ENCODE results near the gene C1orf141. TPM values are rescaled to one million over a fixed set of nuclear protein-coding genes. Genes with fewer than 3 reads are reported as not detected.

Gene C1orf141
- polyA plus RNA-seq, 1 experiment = not detected

DNA sequence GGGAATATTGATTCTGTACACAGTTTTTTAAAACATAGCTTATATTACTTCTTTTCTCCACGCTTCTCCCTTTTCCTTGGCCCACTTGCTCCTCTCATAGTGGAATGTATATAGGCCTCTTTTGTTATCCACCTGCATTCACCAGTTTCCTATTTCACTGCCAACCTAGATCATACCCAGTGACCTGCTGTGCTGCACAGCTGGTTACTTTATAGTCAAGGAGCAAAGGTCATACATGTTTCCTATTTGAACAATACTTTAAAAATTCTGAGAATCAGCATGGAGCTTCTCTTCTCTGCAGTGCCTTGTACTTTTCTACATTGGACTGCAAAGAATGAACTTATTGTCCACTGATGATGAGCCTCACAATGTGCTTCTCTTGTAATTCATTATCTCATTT is 76.5 kb downstream of the C1orf141 start:
- no peaks in the 10 kb centered on the region for H3K9me3 ChIP-seq (ENCODE audit: control insufficient read depth, insufficient read depth, low read length)
- no peaks in the 10 kb centered on the region for H3K27me3 ChIP-seq (ENCODE audit: control insufficient read depth, insufficient read depth, low read length)
- H3K4me3 ChIP-seq (ENCODE audit: low read depth, low read length) = no peak overlapping the region
- ChIA-PET POLR2A (no interaction called here), CTCF (interaction anchor here (0.6 to 1.2 kb wide), 3 partner anchors 44 to 91 kb away, joined by 3 to 6 read pairs (median 4); no protein-coding TSS in a partner anchor)
- TF ChIP-seq, protein P1, sequence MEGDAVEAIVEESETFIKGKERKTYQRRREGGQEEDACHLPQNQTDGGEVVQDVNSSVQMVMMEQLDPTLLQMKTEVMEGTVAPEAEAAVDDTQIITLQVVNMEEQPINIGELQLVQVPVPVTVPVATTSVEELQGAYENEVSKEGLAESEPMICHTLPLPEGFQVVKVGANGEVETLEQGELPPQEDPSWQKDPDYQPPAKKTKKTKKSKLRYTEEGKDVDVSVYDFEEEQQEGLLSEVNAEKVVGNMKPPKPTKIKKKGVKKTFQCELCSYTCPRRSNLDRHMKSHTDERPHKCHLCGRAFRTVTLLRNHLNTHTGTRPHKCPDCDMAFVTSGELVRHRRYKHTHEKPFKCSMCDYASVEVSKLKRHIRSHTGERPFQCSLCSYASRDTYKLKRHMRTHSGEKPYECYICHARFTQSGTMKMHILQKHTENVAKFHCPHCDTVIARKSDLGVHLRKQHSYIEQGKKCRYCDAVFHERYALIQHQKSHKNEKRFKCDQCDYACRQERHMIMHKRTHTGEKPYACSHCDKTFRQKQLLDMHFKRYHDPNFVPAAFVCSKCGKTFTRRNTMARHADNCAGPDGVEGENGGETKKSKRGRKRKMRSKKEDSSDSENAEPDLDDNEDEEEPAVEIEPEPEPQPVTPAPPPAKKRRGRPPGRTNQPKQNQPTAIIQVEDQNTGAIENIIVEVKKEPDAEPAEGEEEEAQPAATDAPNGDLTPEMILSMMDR (IDR thresholded peaks at IDR 0.05; ENCODE audit: low read depth, low read length) = no peak
- no peak for DNase-seq (ENCODE audit: low read depth, low spot score)
- no peak overlapping the region for H3K27ac ChIP-seq (ENCODE audit: low read depth, low read length)

DNA sequence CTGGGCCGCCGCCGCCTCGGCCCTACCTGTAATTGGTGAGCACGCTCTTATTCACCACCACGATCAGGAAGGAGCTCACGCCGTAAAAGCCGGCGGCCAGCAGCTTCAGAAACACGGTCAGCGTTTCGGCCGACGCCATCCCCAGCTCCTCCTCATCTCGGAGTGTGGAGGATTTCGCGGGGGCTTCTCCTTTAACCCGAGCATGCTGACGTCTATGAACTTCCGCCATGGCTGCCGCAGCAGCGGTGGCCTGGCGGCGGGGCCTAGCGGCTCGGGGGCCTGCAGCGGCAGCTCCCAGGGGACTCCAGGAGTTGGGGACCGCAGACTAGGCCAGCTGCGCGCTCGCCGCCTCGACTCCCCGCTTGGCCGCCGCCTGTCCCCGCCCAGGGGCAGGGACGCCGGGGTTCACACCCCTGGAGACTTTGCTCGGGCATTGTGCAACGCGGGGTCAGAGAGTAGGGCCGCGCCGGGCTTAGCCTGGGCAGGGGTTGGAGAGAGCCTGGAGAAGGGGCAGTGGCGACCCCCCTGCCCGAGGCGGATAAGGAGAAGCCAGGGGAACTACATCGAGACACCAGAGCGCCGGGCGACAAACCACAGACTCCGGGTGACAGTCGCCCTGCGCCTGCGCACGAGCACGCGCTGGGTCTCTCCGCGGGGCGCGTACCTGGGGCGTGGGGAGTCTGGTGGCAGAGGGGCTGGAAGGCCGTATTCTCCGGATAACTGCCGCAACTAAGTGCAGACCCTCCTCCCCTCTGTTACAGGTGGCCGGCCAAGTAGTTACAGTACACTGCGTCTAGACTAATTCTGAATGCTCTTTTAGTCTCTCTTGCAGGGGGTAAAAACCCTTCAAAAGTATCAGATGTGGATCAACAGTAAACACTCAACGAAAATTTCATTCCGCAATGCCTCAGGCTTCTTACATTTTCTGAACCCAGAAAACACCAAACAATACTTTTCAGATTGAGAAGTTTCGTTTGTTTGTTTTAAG is 80.7 kb downstream of the C1orf141 start, which contains the start of gene SLC35D1:
Gene SLC35D1 (minus strand): TSS at position 364 of the 988 bp plus-strand sequence. CDS start 135 bp downstream, at position 229.
- TF ChIP-seq, protein P1 (IDR thresholded peaks at IDR 0.05; ENCODE audit: low read depth, low read length) = no peak
- ChIA-PET POLR2A (interaction anchor here (0.5 to 1.1 kb wide), 7 partner anchors 34 to 547 kb away, joined by 3 to 8 read pairs (median 4); partner anchors contain the start of genes DNAI4 and MIER1), CTCF (interaction anchor here (0.6 to 2.3 kb wide), 4 partner anchors 95 to 471 kb away, joined by 3 to 22 read pairs (median 6); no protein-coding TSS in a partner anchor)
- no peak for DNase-seq (ENCODE audit: low read depth, low spot score)
- Histone ChIP-seq H3K27me3 (ENCODE audit: control insufficient read depth, insufficient read depth, low read length) (no peaks in the 10 kb centered on the region), H3K9me3 (ENCODE audit: control insufficient read depth, insufficient read depth, low read length) (no peaks in the 10 kb centered on the region), H3K4me3 (ENCODE audit: low read depth, low read length) (peak within 1 kb of the TSS; percentile 89), H3K27ac (ENCODE audit: low read depth, low read length) (peak within 1 kb of the TSS; percentile 79)

DNA sequence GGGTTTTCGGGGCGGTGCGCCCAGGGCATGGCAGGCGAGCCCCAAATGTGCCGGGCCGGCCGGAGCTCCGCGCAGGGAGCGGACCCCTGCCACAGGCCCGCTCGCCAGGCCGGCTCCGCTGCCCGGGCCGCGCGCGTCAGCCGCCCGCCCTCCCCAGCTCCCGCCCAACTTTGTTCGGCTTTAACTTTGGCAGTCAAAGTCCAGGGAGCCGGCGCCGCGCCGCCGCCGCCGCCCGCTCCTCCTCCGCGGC is 81.3 kb downstream of the C1orf141 start:
- no peak for DNase-seq (ENCODE audit: low read depth, low spot score)

DNA sequence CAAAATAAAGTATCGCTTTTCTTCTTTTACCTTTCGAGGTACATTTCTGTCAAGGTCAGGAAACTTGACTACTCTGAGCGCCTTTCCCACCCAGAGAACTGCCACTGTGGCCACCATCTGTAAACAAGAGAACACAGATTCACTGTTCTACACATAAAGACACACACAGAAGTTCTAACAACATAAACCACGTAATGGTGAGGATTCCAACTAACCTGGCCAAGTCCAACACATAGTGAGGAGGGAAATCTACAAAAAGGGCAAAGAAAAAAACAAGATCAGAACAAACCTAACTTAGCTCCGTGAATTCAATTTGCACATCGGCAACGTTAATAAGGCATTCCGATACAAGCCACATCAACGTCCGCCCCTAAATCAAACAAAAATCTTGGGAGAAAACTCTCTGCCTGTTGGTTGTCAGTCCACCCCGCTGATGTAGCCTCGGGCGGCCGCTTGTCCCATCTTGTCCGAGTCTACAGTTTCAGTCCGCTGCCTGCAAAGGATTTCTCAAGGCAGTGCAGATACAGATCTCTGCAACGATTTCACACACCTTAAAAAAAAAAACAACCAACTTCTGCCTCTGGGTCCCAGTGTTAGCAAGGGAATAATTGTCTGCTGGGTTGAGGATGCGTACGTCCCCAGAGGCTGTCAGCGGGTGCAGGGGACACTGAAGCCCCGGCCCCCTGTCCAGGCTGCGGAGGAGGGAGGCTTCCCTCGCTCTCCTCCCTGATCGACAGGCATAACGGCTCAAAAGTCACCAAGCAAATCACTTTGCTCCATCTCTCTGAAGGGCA is 81.8 kb downstream of the C1orf141 start:
- ChIA-PET POLR2A (interaction anchor here (0.5 to 1.2 kb wide), 7 partner anchors 11 to 355 kb away, joined by 3 to 8 read pairs (median 4); partner anchors contain the start of genes DNAI4 and MIER1), CTCF (interaction anchor here (2.3 kb wide), 1 partner anchor 96 kb away, joined by 22 read pairs; no protein-coding TSS in a partner anchor)
- Histone ChIP-seq H3K9me3 (ENCODE audit: control insufficient read depth, insufficient read depth, low read length) (no peaks in the 10 kb centered on the region), H3K4me3 (ENCODE audit: low read depth, low read length) (peak overlapping the region; percentile 89), H3K27ac (ENCODE audit: low read depth, low read length) (peak overlapping the region; percentile 76), H3K27me3 (ENCODE audit: control insufficient read depth, insufficient read depth, low read length) (no peaks in the 10 kb centered on the region)
- no peak for DNase-seq (ENCODE audit: low read depth, low spot score)
- TF ChIP-seq, protein P1 (IDR thresholded peaks at IDR 0.05; ENCODE audit: low read depth, low read length) = no peak

More for the DNA sequence above, 81.3 kb downstream of the C1orf141 start:
- Histone ChIP-seq H3K9me3 (ENCODE audit: control insufficient read depth, insufficient read depth, low read length) (no peaks in the 10 kb centered on the region), H3K27me3 (ENCODE audit: control insufficient read depth, insufficient read depth, low read length) (no peaks in the 10 kb centered on the region), H3K4me3 (ENCODE audit: low read depth, low read length) (peak overlapping the region; percentile 89), H3K27ac (ENCODE audit: low read depth, low read length) (peak overlapping the region; percentile 79)
- TF ChIP-seq, protein P1 (IDR thresholded peaks at IDR 0.05; ENCODE audit: low read depth, low read length) = no peak
- ChIA-PET CTCF (interaction anchor here (0.6 to 2.3 kb wide), 3 partner anchors 96 to 417 kb away, joined by 3 to 22 read pairs (median 6); no protein-coding TSS in a partner anchor), POLR2A (interaction anchor here (0.5 to 1.2 kb wide), 7 partner anchors 11 to 354 kb away, joined by 3 to 8 read pairs (median 4); partner anchors contain the start of genes DNAI4 and MIER1)

Data from AG04450 (cell line).